Activated CD8-positive, alpha-beta memory T cell treated with anti-CD3 and anti-CD28 coated beads for 48 hours (primary cell): ENCODE measurements around the gene SAA1.
"Not testable (repeated sequence)": the region's sequence is repeated elsewhere in the genome, so short reads cannot be mapped to it uniquely, and the experiment has no call there.

Source experiments
- DNase-seq, 3 experiments: peaks; one replicate each; pipeline ENCODE4 v3.0.0-alpha.2; 2020; ENCODE audit warnings: low read depth in 2 of 3, low spot score in 2 of 3

Gene SAA1

DNA sequence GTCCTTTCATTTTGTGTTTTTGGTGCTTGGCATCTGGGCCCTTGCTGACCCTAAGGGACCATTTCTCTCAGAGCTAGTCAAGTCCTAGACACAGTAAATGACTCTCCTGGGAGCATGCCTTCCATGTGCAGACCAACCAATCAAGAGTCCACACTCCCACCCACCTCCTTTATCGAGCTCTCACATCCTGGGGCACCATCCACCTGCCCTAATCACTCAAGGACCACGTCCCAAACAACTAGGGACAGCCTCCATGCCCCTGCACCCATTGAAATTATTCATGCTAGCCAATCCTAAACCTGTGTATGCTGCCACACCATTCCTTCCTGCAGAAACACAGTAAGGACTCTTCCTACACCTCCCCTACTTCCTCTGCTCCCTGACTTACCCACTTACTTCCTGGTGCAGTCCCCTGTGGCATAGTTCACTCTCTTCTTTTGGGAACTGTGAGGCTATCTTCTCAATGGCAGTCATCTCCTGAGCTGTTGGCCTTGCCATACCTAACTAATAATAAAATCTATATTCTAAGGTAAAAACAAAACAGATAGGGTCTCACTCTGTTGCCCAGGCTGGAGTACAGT, 11.2 kb upstream of the SAA1 start:
- DNase-seq = no peak

DNA sequence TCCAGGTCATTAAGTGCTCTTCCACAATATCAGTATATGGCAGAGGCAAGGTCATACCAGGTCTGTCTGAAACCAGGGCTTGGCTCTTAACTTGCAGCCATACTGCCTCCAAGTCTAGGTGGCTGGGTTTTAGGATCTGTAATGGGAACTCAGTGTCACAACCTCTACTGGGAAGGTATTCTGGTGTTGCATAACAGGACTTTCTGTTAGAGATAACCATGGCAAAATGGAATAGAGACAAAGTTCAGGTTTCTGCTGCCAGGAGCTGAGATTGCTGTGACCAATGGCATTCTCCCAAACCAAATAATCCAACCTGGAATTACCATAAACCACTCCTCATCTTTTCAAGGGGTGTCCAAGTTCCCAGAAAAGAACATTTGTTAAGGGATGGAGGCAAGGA, 6.8 kb upstream of the SAA1 start:
- no peak for DNase-seq

DNA sequence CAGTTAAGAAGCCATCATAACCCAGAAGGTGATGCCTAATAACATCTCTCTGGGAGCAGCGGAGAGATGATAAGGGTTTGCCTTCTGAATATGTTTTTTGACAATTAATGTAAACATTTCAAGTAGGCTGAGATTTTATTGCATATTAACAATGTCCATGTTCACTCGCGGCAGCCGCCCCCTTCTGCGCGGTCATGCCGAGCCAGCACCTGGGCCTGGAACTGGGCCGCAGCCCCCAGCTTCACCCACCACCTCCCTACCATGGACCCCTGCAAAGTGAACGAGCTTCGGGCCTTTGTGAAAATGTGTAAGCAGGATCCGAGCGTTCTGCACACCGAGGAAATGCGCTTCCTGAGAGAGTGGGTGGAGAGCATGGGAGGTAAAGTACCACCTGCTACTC, 4.3 kb upstream of the SAA1 start:
- DNase-seq = no peak

DNA sequence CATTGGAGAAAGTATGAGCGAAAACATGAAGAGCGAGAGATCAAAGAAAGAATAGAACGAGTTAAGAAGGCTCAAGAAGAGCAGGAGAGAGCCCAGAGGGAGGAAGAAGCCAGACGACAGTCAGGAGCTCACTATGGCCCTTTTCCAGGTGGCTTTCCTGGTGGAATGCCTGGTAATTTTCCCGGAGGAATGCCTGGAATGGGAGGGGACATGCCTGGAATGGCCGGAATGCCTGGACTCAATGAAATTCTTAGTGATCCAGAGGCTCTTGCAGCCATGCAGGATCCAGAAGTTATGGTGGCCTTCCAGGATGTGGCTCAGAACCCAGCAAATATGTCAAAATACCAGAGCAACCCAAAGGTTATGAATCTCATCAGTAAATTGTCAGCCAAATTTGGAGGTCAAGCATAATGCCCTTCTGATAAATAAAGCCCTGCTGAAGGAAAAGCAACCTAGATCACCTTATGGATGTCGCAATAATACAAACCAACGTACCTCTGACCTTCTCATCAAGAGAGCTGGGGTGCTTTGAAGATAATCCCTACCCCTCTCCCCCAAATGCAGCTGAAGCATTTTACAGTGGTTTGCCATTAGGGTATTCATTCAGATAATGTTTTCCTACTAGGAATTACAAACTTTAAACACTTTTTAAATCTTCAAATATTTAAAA, 3.2 kb upstream of the SAA1 start:
- DNase-seq = not testable (repeated sequence)

DNA sequence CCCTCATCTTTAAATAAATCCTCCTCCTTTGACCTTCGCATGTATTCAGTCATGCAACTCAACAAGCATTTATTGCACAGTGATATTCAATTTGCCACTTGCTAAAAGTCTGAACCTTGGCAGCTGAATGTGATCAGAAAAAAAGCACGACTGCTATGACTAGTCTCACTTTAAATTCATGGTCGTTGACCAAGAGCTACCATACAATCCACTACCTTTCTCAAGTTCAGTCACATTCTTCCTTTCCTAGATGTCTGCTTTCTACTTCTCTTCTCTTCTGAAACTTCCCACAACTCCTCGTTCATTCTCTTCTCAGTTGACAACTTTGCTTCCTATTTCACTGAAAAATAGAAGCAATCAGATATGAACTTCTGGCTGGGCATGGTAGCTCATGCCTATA, 2.0 kb upstream of the SAA1 start:
- DNase-seq = no peak

GRCh38 chr11:18264677-18265555, 1.1 kb upstream of the SAA1 start:
- DNase-seq = no peak

DNA sequence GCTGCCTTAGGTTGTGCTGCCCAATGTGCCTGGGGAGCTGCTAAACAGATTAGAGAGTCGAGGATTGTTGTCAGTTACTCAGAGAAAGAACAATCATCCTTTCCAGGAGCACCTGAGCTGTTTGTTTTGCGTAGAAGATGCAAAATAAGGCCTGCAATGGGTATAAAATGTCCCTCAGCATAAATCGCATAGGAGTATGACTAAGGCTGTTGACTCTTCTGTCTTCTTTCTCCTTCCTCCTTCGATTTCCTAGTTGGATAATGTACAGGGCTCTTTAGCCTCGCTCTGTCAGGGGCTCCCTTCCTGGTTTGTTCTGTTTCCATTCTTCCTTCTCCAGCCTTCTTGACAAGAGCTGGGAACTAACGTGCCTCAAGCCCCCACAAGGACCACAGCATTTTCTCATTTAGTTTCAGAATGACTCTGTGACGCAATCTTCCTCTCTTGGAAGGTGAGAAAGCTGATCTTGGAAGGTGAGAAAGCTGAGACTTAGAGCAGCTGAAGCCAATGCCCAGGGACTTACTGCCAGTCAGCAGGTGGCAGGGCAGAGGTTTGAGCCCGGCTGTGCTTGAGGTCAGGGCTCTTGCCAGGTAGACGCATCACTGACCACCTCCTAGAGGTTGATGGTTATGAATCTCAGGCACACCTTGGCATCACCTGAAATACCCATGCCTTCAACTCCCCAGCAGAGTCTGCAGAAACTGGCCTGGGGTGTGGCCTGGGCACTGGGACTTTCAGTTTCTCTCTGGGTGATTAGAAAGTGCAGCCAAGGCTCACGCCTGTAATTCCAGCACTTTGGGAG, 1.5 kb downstream of the SAA1 start:
- DNase-seq = not testable (repeated sequence)

DNA sequence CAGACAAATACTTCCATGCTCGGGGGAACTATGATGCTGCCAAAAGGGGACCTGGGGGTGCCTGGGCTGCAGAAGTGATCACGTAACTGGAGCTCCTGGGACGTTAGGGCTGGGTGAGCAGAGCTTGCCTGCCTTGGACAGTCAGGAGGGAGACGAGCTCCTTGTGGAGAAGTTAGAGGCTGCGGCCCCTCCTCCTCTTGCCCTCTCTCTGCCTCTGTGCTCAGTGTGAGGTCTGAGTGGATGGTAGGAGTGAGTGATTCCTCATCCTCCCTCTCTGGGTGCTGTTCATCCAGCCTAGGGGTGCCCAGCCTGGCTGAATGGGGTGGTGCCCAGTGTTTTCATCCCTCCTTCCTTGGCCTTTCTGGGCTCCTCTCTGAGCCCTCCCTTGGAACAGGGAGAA, 3.2 kb downstream of the SAA1 start:
- not testable (repeated sequence) for DNase-seq

GRCh38 chr11:18270102-18270501, 4.0 kb downstream of the SAA1 start:
- no peak for DNase-seq

DNA sequence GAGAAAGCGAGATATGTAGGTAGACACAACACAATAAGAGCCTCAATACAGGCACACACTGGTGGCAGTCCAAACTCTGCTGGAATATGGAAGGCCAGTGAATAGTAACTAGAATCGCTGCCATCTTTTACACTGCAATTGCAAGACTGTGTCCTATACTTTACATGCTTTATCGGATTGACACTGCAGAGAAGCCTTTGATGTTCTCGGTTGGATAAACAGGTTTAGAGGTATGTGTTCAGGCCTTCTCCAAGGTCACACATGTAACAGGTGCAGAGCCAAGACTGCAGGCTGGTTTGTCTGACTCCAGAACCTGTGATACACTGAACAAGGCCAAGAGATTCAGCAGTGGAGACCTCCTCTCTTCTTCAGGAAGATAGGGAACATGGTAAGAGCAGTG, 5.1 kb downstream of the SAA1 start:
- DNase-seq = no peak

DNA sequence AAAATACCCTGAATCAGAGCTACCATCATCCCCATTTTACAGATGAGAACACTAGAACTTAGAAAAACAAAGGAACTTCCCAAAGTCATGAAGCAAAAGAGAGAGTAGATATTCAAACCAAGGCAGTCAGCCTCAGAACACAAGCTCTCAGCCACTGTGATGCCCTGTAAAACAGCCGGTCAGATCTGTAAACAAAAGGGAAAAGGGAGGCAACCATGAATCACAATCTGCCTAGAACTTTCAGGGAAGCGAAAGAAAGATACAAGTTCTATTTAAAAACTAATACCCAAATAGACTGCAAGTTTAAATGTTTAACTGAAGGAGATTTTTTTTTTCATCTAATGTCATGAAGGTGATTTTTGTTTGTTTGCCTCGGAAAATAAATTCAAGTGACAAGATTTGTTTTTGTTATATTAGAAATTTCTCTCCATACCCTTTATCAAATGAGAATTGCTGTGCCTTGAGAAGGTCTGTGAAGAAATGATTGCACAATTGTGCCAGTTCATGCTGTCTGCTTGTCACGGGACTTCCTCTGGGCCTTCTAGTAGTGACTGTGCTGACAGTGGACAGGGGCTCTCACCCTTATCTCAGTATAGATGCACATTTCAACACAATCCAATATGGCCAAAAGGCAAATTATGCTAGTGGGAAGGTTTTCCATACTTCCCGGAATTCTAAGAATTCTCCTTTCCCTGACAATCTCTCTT, 11.7 kb downstream of the SAA1 start:
- no peak for DNase-seq

DNA sequence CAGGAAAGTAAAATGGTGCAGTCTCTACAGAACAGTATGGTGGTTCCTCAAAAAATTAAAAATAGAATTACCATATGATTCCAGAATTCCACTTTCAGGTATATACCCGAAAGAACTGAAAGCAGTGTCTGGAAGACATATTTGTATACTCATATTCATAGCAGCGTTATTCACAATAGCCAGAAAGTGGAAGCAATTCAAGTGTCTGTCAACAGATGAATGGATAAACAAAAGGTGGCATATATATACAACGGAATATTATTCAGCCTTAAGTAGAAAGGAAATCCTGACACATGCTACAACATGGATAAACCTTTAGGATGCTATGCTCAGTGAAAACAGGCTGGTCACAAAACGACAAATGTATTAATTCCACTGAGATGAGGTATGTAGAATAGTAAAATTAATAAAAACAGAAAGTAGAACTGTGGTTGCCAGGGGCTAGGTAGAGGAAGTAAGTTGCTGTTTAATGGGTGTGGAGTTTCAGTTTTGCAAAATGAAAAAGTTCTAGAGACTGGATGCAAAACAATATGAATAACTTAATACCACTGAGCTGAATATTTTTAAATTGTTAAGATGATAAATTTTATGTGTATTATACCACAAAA, 14.5 kb downstream of the SAA1 start:
- DNase-seq = no peak

DNA sequence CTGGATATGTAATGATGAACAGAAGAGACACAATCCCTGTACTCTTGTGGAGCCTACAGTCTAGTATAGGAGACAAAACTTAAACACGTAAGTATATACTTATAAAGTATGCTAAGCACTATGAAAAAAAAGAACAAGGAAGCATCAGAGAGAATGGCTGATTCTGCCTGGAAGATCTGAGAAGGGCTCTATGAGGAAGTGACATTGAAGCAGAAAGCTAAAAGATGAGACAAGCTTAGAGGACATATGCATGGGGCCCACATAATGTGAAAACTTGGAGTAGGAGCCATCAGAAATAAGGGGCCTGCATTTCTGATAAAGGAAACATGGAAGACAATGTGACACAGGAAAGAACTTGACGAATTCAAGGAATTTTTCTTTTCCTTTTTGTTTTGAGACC, 16.6 kb downstream of the SAA1 start:
- DNase-seq = no peak

DNA sequence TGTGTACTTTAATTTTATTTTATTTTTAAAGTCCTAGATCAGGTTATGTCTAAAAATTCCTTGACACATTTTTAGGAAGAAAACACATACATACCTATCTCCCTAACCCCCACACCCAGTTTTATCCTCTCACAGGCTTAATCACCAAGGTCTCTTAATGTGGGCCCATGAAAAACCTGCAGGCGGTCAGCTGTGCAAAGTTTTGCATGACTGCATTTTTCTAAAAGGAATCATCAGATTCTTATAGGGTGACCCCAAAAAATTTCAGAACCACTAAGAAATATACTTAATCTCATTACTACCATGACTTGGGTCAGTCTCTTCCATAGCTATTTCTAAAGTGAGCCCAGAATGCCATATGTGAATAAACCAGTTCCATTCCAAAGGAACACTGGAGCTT, 19.8 kb downstream of the SAA1 start:
- DNase-seq = no peak

- no peak for DNase-seq
Observed at GRCh38 chr11:18288911-18289310, 22.8 kb downstream of the SAA1 start.

DNA sequence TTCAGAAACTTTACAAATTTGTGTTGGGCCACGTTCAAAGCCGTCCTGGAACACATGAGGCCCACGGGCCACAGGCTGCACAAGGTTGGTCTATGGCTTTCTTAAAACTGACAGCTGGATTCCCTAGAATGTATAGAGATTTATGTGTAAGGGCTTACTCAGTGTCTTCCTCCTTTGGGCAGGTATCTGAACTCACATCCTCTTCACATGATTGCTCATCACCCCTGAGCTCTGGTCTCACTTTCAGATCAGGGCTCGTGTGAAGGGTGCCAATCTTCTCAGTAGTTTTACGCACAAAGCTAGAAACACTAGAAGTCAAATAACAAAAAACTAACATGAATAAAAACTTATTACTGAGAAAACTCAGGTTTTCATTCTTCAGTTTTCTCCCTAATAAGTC, 28.8 kb downstream of the SAA1 start:
- no peak for DNase-seq

DNA sequence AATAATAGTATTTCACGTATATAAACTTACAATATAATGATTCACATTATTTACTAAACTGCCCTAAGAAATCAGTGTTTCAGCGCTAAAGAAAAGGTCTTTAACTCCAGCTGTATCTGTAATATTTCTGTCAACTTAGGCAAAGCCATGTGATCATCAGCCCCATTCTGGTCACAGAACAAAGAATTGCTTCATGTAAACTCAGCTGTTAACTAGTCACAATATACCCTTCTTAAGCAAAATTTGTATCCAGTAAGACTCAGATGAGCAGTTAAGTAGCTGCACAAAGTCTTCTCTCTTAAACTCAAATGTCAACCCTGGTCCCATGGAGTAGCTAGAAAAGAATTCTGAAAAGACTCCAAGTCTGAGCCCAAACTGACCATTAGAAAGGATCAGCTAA, 29.3 kb downstream of the SAA1 start:
- no peak for DNase-seq

- DNase-seq = no peak
Observed at GRCh38 chr11:18299721-18300120, 33.7 kb downstream of the SAA1 start.

GRCh38 chr11:18304745-18305144, 38.7 kb downstream of the SAA1 start:
- no peak for DNase-seq

GRCh38 chr11:18307461-18308139, 41.5 kb downstream of the SAA1 start:
- no peak for DNase-seq
